T-helper 22 cell (primary cell): ENCODE data around the gene ANO3.

ENCODE experiments used
- DNase-seq: peaks from one replicate; pipeline ENCODE4 v3.0.0-alpha.2; 2020; ENCODE audit warnings: low read depth

ANO3 gene

DNA sequence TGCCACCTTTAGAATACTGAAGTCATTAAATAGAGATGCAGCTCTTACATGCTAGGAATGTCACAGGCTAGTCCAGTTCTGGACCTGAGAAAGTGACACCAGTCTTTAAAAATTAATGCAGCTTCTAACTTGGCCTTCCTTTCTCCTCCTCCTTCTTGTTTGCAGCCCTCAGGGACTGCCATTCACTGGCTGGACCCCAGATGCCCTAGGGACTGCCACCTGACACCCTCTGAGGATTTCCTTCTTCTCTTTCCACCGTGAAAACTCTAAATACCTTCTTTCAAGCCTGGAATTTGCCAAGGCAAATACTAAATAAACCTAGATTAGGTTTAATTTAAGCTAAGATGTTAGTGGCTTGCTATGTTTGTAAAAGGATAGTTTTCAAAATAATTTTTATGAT, 161.7 kb downstream of the ANO3 start:
- no peak for DNase-seq

DNA sequence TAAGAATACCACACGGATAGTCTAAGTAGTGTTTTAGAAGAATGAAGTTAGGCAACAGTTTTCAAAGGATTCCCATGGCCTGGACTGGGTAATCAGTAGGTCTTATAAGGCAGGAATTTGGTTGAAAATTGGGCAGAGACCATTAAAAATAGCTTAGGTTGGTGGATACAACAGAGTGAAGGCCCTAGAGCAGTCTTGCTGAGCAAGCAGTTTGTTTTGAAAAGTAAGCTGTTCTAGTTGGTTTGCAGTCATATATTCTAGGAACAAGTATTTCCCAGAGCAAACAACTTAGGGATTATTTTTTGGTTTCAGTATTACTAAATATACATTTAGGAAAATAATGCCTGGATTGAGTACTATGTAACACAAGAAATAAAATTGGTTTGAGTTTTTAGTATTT, 175.3 kb downstream of the ANO3 start:
- DNase-seq, result no peak

DNA sequence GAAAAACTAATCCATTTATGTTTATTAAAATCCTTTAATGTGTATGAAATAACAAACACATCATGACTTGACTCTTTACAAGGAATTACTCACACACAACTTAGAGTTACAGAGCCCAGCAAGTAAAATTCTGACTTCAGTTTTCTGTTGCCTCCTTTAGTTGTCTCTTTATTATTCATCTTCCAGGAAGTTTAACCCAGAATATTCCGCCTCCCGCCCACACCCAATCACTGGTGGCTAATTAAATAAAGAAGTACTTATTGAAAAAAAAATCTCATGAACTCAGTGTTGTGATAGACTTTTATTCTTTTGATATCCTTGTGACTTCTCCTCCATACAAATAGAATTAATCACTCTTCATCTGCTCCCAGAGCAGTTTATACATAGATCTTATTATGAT, 178.2 kb downstream of the ANO3 start:
- no peak for DNase-seq

DNA sequence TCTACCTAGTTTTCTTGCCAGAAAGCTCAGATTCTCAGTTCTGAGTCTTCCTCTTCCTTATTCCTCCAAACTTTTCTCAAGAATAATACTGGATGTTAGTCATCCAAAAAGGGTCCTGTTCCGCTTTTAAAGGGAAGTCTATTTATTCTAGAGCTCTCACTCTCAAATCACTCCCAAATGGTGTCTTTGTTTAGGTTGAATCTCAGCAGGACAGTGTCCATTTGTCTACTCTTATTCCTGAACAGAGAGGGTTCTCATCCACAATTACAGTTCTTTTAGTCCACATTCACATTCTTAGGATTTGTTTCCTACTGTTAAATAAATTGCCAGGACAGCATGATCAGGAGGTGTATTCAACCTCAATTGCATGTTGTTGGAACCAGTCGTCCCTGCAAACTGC, 178.8 kb downstream of the ANO3 start:
- DNase-seq, result no peak

DNA sequence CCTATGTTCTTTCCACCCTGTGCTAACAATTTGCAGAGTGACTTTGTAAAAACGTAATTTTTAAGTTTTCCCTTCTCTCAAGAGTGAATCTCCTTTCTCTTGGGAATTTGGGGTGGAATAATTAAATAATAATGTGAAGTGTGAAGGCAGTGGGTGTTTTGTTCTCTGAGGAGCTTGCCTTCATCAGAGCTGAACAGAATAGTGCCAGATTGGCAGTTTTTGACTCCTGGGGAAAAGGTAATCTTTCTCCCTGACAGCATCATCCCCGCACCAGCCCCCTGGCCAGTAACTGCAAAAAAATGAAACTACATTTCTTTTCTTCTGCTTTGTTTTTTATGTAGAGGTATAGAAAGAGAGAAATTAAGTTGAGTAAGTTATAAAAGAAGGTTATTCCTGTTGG, 180.3 kb downstream of the ANO3 start:
- no peak for DNase-seq

- no peak for DNase-seq
Observed at GRCh38 chr11:26519469-26519868, 187.5 kb downstream of the ANO3 start.

GRCh38 chr11:26522912-26523610, 191.1 kb downstream of the ANO3 start:
- DNase-seq, result no peak

GRCh38 chr11:26527685-26528084, 195.8 kb downstream of the ANO3 start:
- DNase-seq, result no peak

GRCh38 chr11:26537341-26537740, 205.4 kb downstream of the ANO3 start:
- DNase-seq, result no peak

- DNase-seq, result no peak
Observed at GRCh38 chr11:26539517-26539916, 207.6 kb downstream of the ANO3 start.

DNA sequence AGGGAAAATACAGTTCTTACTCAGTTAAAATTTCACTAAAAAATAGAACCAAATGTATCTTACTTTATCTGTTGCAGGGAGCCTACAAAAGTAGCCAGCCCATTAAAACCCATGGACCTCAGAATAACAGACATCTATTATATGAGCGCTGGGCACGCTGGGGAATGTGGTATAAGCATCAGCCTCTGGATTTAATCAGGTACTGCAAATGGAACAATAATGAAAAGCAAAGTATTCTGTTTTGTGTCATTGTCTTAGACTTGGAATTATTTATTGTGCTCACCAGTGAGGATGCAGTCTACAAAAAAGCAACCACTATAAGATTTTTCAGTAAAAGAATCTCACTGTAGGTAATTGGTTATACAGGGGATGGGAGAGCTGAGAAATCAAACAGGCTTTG, 209.9 kb downstream of the ANO3 start:
- no peak for DNase-seq

DNA sequence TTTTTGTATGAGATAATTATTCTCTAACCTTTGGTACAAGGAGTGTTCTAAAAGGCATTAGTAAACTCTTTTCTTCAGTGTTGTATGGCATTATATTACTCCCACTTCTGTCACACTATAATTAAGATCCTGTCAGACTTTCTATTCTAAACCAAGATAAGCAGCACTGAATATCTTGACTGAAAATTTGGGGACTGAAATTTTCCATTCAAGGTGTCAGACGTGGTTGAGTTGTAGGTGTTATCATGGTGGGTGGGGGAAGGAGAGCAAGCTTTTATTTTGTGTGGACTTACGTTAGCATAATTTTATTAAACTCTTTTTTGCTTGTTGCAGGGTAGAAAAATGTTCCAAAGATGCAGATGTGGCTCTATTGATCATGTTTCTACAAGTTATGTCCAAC, 217.2 kb downstream of the ANO3 start:
- no peak for DNase-seq

- DNase-seq, result no peak
Observed at GRCh38 chr11:26550022-26550421, 218.1 kb downstream of the ANO3 start.

DNA sequence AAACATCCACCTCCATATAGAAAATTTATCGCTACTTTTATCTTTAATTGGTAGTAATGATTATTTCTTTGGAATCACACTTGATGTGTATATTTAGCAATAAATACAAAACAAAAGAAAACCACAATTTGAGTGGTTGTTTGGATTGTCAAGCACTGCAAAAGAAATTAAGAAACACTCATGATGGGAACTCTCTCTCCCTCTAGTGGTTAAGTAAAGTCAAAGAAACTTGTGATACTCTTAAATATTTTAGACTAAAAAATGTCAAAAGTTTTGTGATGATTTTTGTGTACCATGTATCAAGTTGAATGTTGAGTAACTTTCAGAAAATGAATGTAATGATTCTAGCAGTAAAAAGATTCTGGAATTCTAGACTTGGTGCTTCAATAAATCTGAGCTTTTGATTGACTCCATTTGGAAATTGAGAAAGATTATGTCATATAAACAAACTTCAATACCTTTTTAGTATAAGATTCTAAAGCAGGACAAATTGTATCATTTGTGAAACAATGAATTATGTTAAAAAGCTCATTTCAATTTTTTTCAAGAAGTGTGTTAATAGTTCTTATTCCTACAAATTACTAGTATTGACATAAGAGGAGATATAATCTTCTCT, 219.4 kb downstream of the ANO3 start:
- no peak for DNase-seq

GRCh38 chr11:26553182-26553581, 221.3 kb downstream of the ANO3 start:
- no peak for DNase-seq

- DNase-seq, result no peak
Observed at GRCh38 chr11:26554455-26554854, 222.5 kb downstream of the ANO3 start.

- DNase-seq, result no peak
Observed at GRCh38 chr11:26556582-26556981, 224.7 kb downstream of the ANO3 start.

DNA sequence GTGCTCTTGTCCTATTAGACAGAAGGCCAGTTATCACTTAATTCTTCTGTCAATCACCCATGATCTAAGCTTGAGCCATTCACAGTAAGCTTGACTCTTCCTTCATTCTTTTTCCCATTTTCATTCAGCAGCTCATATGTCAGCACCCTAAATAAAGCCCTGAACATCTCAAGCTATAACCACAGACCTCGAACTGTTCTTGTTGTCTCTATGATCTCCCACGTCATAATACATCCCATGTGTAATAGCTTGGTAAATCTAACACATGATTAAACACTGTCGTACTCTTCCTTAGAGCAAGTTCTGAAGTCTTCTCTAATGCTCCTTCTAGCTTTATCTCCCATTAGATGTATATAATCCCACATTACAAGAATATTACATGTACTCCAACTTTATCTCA, 225.7 kb downstream of the ANO3 start:
- no peak for DNase-seq

- no peak for DNase-seq
Observed at GRCh38 chr11:26558190-26558589, 226.3 kb downstream of the ANO3 start.

GRCh38 chr11:26569646-26570045, 237.7 kb downstream of the ANO3 start:
- DNase-seq, result no peak

DNA sequence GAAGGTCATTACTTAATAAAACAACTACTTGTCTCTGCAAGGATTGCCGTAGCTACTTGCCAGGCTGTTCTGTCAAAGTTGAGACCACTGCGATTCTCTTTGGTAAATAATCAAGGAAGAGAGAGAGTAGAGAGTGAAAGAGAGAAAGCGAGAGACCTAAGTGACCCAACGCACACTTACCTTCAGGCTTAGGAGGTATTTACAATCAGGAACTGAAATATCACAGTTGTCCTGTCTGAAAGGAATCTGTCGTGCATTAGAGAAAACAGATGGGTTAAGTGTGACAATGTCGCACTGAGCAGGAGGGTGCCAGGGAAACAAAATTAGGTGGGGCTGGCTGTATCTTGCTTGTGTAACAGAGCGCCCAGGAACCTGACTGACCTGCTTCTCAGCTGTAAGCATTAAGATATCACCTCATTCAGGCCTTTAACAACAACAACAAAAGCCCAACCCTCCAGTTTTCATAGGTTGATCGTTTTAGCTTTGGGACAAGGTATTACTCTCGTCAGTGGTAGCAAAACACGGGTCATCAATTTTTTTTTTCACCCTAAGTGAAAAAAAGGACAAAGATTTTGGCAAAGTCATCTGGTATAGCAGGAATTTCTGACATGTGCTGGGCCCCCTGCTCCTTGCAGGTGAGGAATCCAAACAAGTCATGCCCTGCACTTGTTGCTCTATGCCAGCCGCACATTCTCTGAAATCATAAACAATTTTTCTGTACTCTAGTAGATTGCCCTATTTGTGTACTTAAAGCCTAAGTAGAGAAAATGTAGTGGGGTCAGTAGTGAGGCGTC, 240.1 kb downstream of the ANO3 start, which contains the start of gene MUC15:
Gene MUC15, minus strand, starts transcription at position 403 of the 794 bp plus-strand sequence. CDS start 5,169 bp downstream, outside the sequence.
- DNase-seq, result no peak

DNA sequence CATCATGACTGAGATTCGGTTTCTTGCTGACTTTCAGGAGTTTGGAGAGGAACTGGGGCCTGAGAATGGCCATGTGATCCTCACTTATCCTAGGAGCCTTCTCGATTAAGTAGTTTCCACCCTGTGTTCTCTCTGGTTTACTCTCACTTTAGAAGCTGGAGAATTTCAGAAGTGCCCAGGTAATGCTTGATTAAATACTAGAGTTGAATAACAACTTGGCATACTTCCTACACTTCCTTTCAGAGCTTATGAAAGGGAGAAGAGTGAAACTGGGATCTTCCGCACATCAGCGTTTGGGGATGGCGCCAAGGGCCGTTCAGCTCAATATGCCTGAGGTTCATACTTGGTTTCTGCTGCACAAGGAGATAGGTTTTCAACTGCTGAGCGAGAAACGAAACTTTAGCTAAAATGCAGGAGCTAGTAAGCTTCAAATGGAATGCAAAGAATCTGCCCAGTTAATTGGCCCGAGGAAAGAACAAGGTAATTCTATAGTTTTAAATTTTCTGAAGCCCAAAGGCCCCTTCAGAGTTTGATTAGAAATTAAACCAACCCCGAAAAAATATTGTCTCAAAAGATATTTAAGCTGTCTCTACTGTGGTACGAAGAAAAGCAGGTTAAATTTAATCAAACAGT, 241.0 kb downstream of the ANO3 start:
- no peak for DNase-seq

DNA sequence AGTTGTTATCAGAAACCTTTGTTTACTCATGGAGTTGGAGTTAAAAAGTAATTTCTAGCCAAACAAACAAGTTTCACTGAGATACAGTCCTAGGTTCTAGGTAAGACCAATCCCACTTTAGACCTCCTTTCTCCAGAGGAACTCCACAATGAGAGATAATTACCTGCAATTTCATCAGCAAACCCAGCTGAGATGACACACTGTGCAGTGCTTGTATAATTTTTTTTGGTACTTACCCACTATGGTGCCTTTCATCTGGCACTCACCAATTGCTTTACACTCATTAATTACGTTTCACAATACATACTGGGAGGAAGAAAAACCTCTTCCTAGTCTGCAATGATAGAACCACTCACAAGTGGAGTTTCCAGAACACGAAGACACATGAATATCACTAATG, 242.0 kb downstream of the ANO3 start:
- no peak for DNase-seq
